ENCODE measurements around the gene PGA4. TPM values are rescaled to one million over a fixed set of nuclear protein-coding genes. Genes with fewer than 3 reads are reported as not detected.

The PGA4 gene
- total and polyA plus RNA-seq, 2 of the 8 experiments (the other 6 are each of a cell fraction or from before 2014, with no cell fraction given) = 1.3 TPM; not detected in 1

GRCh38 chr11:61181489-61181888 is 40.7 kb upstream of the PGA4 start:
- Histone ChIP-seq H2BK120ac (replicated peaks; ENCODE audit: low read depth, low read length) (no peak overlapping the region), H3K79me2 (ENCODE audit: control insufficient read depth in 1 of 2, insufficient read depth in 2 of 2, low read length in 2 of 2) (no peaks in the 10 kb centered on the region), H3K23ac (ENCODE audit: insufficient read length) (no peak overlapping the region), H2BK15ac (ENCODE audit: low read length) (no peak overlapping the region), H3K9ac (replicated peaks in 1 of 4; ENCODE audit: extremely low read depth in 1 of 4, low read depth in 3 of 4, low read length in 3 of 4) (no peak overlapping the region), H3K27ac (ENCODE audit: low read depth, low read length) (no peak overlapping the region), H3K4ac (replicated peaks; ENCODE audit: insufficient read length, low read depth, low read length) (no peak overlapping the region), H3K27me3 (replicated peaks in 1 of 4; ENCODE audit: control insufficient read depth in 3 of 4, extremely low read depth in 1 of 4, insufficient read depth in 3 of 4, low read length in 3 of 4) (no peaks in the 10 kb centered on the region), H4K5ac (ENCODE audit: insufficient read length, low read depth, low read length) (no peak overlapping the region), H2AK5ac (ENCODE audit: low read depth, low read length) (no peak overlapping the region), H3K23me2 (ENCODE audit: low read depth, low read length) (no peaks in the 10 kb centered on the region), H2BK12ac (ENCODE audit: low read depth, low read length) (no peak overlapping the region), H4K8ac (ENCODE audit: extremely low read depth, insufficient read depth, low read length) (no peak overlapping the region), H3K4me1 (replicated peaks in 1 of 4; ENCODE audit: control insufficient read depth in 3 of 4, insufficient read depth in 4 of 4, low read length in 3 of 4) (no peaks in the 10 kb centered on the region), H3K36me3 (ENCODE audit: control insufficient read depth in 2 of 4, insufficient read depth in 4 of 4, low read length in 3 of 4) (no peaks in the 10 kb centered on the region), H4K91ac (replicated peaks; ENCODE audit: insufficient read length, low read length) (no peak overlapping the region), H3K56ac (replicated peaks; ENCODE audit: insufficient read length, low read depth, low read length) (no peak overlapping the region), H3K4me2 (ENCODE audit: insufficient read depth in 1 of 2, low read depth in 2 of 2, low read length in 2 of 2) (no peak overlapping the region), H3K79me1 (ENCODE audit: low read depth, low read length) (no peaks in the 10 kb centered on the region), H2AFZ (ENCODE audit: low read length) (no peak overlapping the region), H2BK20ac (ENCODE audit: low read length) (no peak overlapping the region), H3K9me3 (ENCODE audit: insufficient read depth in 2 of 2, low read depth in 1 of 2, low read length in 1 of 2) (no peaks in the 10 kb centered on the region), H3K14ac (ENCODE audit: insufficient read length) (no peak overlapping the region), H4K20me1 (replicated peaks in 1 of 2; ENCODE audit: control insufficient read depth in 1 of 2, insufficient read depth in 2 of 2, low read length in 2 of 2) (no peaks in the 10 kb centered on the region), H2BK5ac (ENCODE audit: low read depth, low read length) (no peak overlapping the region), H3K4me3 (ENCODE audit: extremely low read depth in 1 of 4, insufficient read depth in 2 of 4, low read depth in 3 of 4, low read length in 4 of 4) (no peak overlapping the region), H3K18ac (ENCODE audit: extremely low read depth, low read length) (no peak overlapping the region)
- no peak for TF ChIP-seq EGR1 (IDR thresholded peaks at IDR 0.05; ENCODE audit: borderline replicate concordance, low read depth, low read length)
- no peak for TF ChIP-seq HDAC6 (IDR thresholded peaks at IDR 0.05; ENCODE audit: low read depth, low read length)
- TF ChIP-seq ZNF274 (IDR thresholded peaks at IDR 0.05; ENCODE audit: borderline replicate concordance, extremely low read depth, low read length) = no peak
- CTCF ChIA-PET (ENCODE audit: partially characterized antibody) = interaction anchor here (1.6 kb wide), 1 partner anchor 211 kb away, joined by 3 read pairs; no protein-coding TSS in a partner anchor
- no peak for DNase-seq (ENCODE audit: low read depth in 1 of 2, low spot score in 2 of 2)
- POLR2A ChIA-PET (ENCODE audit: partially characterized antibody) = no interaction called here
- FAIRE-seq = no peak
- 85% methylated on average over 4 of the region's 4 CpGs; no CpG with 5 or more reads in 1 of the 2 experiments for WGBS, 2 experiments (ENCODE audit: extremely low coverage in 1 of 2, insufficient coverage in 1 of 2, insufficient read length in 1 of 2, insufficient replicate concordance in 2 of 2, low coverage in 1 of 2, low lambda C conversion rate in 2 of 2, missing lambda C conversion rate in 1 of 2)
